ENCODE measurements around the gene OR52E1. TPM values are rescaled to one million over a fixed set of nuclear protein-coding genes. Genes with fewer than 3 reads are reported as not detected.

Gene OR52E1
- total RNA-seq, 4 donors from 2014 or later: not detected

GRCh38 chr11:5090668-5091067, 21.3 kb downstream of the OR52E1 start:
- H3K4me3 ChIP-seq: no peak overlapping the region
- H3K4me1 ChIP-seq: no peaks in the 10 kb centered on the region
- no peak for DNase-seq
- 37 to 54% methylated on average over 1 of the region's 1 CpG for WGBS, 2 donors (ENCODE audit: low coverage in 1 of 2)
- H3K9me3 ChIP-seq: no peaks in the 10 kb centered on the region
- intact Hi-C loops (cut with DNase I; ENCODE audit: low total_unique reads) (no loop called here), in situ Hi-C loops (cut with MboI; ENCODE audit: low pct_ligation_motif_present in 1 of 4, low pct_unique_long_range_greater_than_20kb in 1 of 4, low sequenced_read_pairs in 3 of 4) (no loop called here)
- TF ChIP-seq POLR2A (IDR thresholded peaks at IDR 0.05) (no peak), POLR2AphosphoS5 (IDR thresholded peaks at IDR 0.05) (no peak), EP300 (IDR thresholded peaks at IDR 0.05; ENCODE audit: low read depth) (no peak), CTCF (IDR thresholded peaks at IDR 0.05) (no peak)
- H3K27me3 ChIP-seq: no peaks in the 10 kb centered on the region
- no peak overlapping the region for H3K27ac ChIP-seq
- H3K36me3 ChIP-seq: no peaks in the 10 kb centered on the region

- in situ Hi-C loops (cut with MboI; ENCODE audit: low pct_ligation_motif_present in 1 of 4, low pct_unique_long_range_greater_than_20kb in 1 of 4, low sequenced_read_pairs in 3 of 4): no loop called here
- DNase-seq: no peak
Observed at GRCh38 chr11:5092821-5093585, 23.6 kb downstream of the OR52E1 start.

GRCh38 chr11:5096011-5096410, 26.6 kb downstream of the OR52E1 start:
- DNase-seq: no peak
- no peaks in the 10 kb centered on the region for H3K36me3 ChIP-seq
- H3K4me1 ChIP-seq: no peaks in the 10 kb centered on the region
- intact Hi-C loops (cut with DNase I; ENCODE audit: low total_unique reads) (no loop called here), in situ Hi-C loops (cut with MboI; ENCODE audit: low pct_ligation_motif_present in 1 of 4, low pct_unique_long_range_greater_than_20kb in 1 of 4, low sequenced_read_pairs in 3 of 4) (no loop called here)
- TF ChIP-seq CTCF (IDR thresholded peaks at IDR 0.05): no peak
- no peak for TF ChIP-seq POLR2A (IDR thresholded peaks at IDR 0.05)
- TF ChIP-seq EP300 (IDR thresholded peaks at IDR 0.05; ENCODE audit: low read depth): no peak
- TF ChIP-seq POLR2AphosphoS5 (IDR thresholded peaks at IDR 0.05): no peak
- no peaks in the 10 kb centered on the region for H3K9me3 ChIP-seq
- no peak overlapping the region for H3K27ac ChIP-seq
- no peak overlapping the region for H3K4me3 ChIP-seq
- 69 to 80% methylated on average over 2 of the region's 2 CpGs for WGBS, 2 donors (ENCODE audit: low coverage in 1 of 2)
- H3K27me3 ChIP-seq: no peaks in the 10 kb centered on the region

More at GRCh38 chr11:5092821-5093585, 23.6 kb downstream of the OR52E1 start:
- Histone ChIP-seq H3K27me3 (no peaks in the 10 kb centered on the region), H3K9me3 (no peaks in the 10 kb centered on the region), H3K4me3 (no peak overlapping the region), H3K27ac (no peak overlapping the region), H3K36me3 (no peaks in the 10 kb centered on the region), H3K4me1 (no peaks in the 10 kb centered on the region)
- TF ChIP-seq EP300 (IDR thresholded peaks at IDR 0.05; ENCODE audit: low read depth): no peak
- TF ChIP-seq POLR2AphosphoS5 (IDR thresholded peaks at IDR 0.05): no peak
- TF ChIP-seq CTCF (IDR thresholded peaks at IDR 0.05): no peak
- no peak for TF ChIP-seq POLR2A (IDR thresholded peaks at IDR 0.05)
- 82 to 83% methylated on average over 6 to 8 of the region's 8 CpGs for WGBS, 2 donors (ENCODE audit: low coverage in 1 of 2)
- intact Hi-C loops (cut with DNase I; ENCODE audit: low total_unique reads): no loop called here

- Histone ChIP-seq H3K27ac (no peak overlapping the region), H3K4me1 (no peaks in the 10 kb centered on the region), H3K27me3 (no peaks in the 10 kb centered on the region), H3K4me3 (no peak overlapping the region), H3K36me3 (no peaks in the 10 kb centered on the region), H3K9me3 (no peaks in the 10 kb centered on the region)
- TF ChIP-seq EP300 (IDR thresholded peaks at IDR 0.05; ENCODE audit: low read depth) (no peak), POLR2A (IDR thresholded peaks at IDR 0.05) (no peak), POLR2AphosphoS5 (IDR thresholded peaks at IDR 0.05) (no peak), CTCF (IDR thresholded peaks at IDR 0.05) (no peak)
- intact Hi-C loops (cut with DNase I; ENCODE audit: low total_unique reads): no loop called here
- in situ Hi-C loops (cut with MboI; ENCODE audit: low pct_ligation_motif_present in 1 of 4, low pct_unique_long_range_greater_than_20kb in 1 of 4, low sequenced_read_pairs in 3 of 4): no loop called here
- no peak for DNase-seq
- 45 to 71% methylated on average over 2 of the region's 2 CpGs for WGBS, 2 donors (ENCODE audit: low coverage in 1 of 2)
Observed at GRCh38 chr11:5102246-5102645, 32.9 kb downstream of the OR52E1 start.

All from transverse colon (tissue), 4 donors.